Cardiac fibroblast (primary cell): ENCODE measurements around the gene FOXP3.

Experiments used
- DNase-seq, 2 donors: peaks; one replicate each; pipeline versions ENCODE4 v3.0.0 to v3.0.0-alpha.2; 2010; ENCODE audit warnings: low read depth in 2 of 2
- H3K4me3 ChIP-seq, 2 donors: replicated peaks in 1 of 2; 1 replicate in 1 of 2; 2 replicates in 1 of 2; pipeline ENCODE4 v1.5.1; 2011; ENCODE audit warnings: low read depth in 2 of 2, low read length in 2 of 2, mild to moderate bottlenecking in 2 of 2, moderate library complexity in 1 of 2
- CTCF ChIP-seq: IDR thresholded peaks from one replicate; pipeline ENCODE4 v1.5.1; 2011; ENCODE audit warnings: low read depth, mild to moderate bottlenecking, low read length, inconsistent platforms

The FOXP3 gene

GRCh38 chrX:49251325-49251724 lies 13.2 kb downstream of the FOXP3 start:
- no peak overlapping the region for H3K4me3 ChIP-seq
- DNase-seq: no peak
- no peak for TF ChIP-seq CTCF

GRCh38 chrX:49250578-49250977 lies 13.9 kb downstream of the FOXP3 start:
- no peak for TF ChIP-seq CTCF
- no peak for DNase-seq
- H3K4me3 ChIP-seq: no peak overlapping the region

- no peak for TF ChIP-seq CTCF
- no peak overlapping the region for H3K4me3 ChIP-seq
- no peak for DNase-seq
Measured at GRCh38 chrX:49250066-49250465, 14.4 kb downstream of the FOXP3 start.

GRCh38 chrX:49249616-49250015 lies 14.9 kb downstream of the FOXP3 start:
- TF ChIP-seq CTCF: no peak
- DNase-seq: no peak
- H3K4me3 ChIP-seq: no peak overlapping the region

GRCh38 chrX:49249071-49249470 lies 15.4 kb downstream of the FOXP3 start:
- H3K4me3 ChIP-seq: no peak overlapping the region
- DNase-seq: no peak
- no peak for TF ChIP-seq CTCF

GRCh38 chrX:49247916-49248811 lies 16.3 kb downstream of the FOXP3 start:
- no peak overlapping the region for H3K4me3 ChIP-seq
- TF ChIP-seq CTCF: no peak
- DNase-seq: no peak
